Aorta (tissue), 5 donors: ENCODE measurements around the gene ROPN1L. TPM values are rescaled to one million over a fixed set of nuclear protein-coding genes. Genes with fewer than 3 reads are reported as not detected.
A peak's percentile ranks its signal among the peaks of the same experiment; 100 is the strongest.
"Not testable (repeated sequence)": the region's sequence is repeated elsewhere in the genome, so short reads cannot be mapped to it uniquely, and the experiment has no call there.

Source experiments
- ATAC-seq: fragments of 200-7000 bp; cut with Tn5 transposase; one replicate; pipeline ENCODE4 v1.9.1; 2022; ENCODE audit warnings: moderate library complexity; ENCODE audit not compliant: low FRiP score
- DNase-seq, 2 donors: peaks; one replicate each; pipeline ENCODE4 v3.0.0-alpha.2; 2020
- H3K27ac ChIP-seq, 2 donors: one replicate each; pipeline ENCODE4 v1.5.1; 2013; ENCODE audit warnings: low read length in 2 of 2, mild to moderate bottlenecking in 2 of 2, moderate library complexity in 2 of 2, control low read depth in 1 of 2, inconsistent platforms in 1 of 2, low read depth in 1 of 2
- H3K27me3 ChIP-seq, 2 donors: one replicate each; pipeline ENCODE4 v1.6.1; 2013; ENCODE audit warnings: control low read depth in 1 of 2, low read length in 1 of 2, mild to moderate bottlenecking in 1 of 2, moderate library complexity in 1 of 2; ENCODE audit not compliant: insufficient read depth in 2 of 2, control insufficient read depth in 1 of 2
- H3K36me3 ChIP-seq, 2 donors: one replicate each; pipeline ENCODE4 v1.6.1; 2013; ENCODE audit warnings: control low read depth in 1 of 2, low read length in 1 of 2, mild to moderate bottlenecking in 1 of 2; ENCODE audit not compliant: insufficient read depth in 2 of 2, control insufficient read depth in 1 of 2
- H3K4me1 ChIP-seq, 2 donors: one replicate each; pipeline ENCODE4 v1.6.1; 2013; ENCODE audit warnings: low read length in 2 of 2, control low read depth in 1 of 2, mild to moderate bottlenecking in 1 of 2, moderate library complexity in 1 of 2; ENCODE audit not compliant: insufficient read depth in 2 of 2, control insufficient read depth in 1 of 2
- H3K4me3 ChIP-seq, 2 donors: one replicate each; pipeline ENCODE4 v1.5.1; 2013; ENCODE audit warnings: low read length in 2 of 2, control low read depth in 1 of 2, mild to moderate bottlenecking in 1 of 2
- H3K9me3 ChIP-seq: one replicate; pipeline ENCODE4 v1.6.1; 2013; ENCODE audit warnings: mild to moderate bottlenecking, low read length; ENCODE audit not compliant: control insufficient read depth
- WGBS, 2 donors: extraction: QIAGEN DNeasy Blood & Tissue Kit; methylation state at CpG; one replicate each; pipeline ENCODE4 v1.1.7; 2013; 5-methylcytosine and 5-hydroxymethylcytosine counted together
- intact Hi-C, 2 donors: fragments of 100-400 bp; cut with DNase I; formaldehyde crosslinking; loops; one replicate each; pipeline versions ENCODE4 v1.14.2 to v1.15.0; 2022
- polyA plus RNA-seq, 2 donors: library from polyadenylated mRNA; stranded (reverse); fragments of 200-250 nt; gene quantifications; one replicate each; pipeline ENCODE4 v1.2.3, GENCODE V29; 2013
- total RNA-seq, 2 donors: library from RNA; stranded (reverse); fragmentation: NEBNext Ultra II Directional; extraction: Animal tissue kit (Norgen Biotek cat#: 25700); gene quantifications; one replicate each; pipeline ENCODE4 v1.2.1, GENCODE V29; 2021
- donor health status: healthy with polysubstance abuse.
- donor health status: Bipolar disorder and iron deficiency.
- donor health status: DM: no; HTN: no; CAD: no.
- donor health status: DM: no; HTN: no; CAD: no.
- donor health status: DM: yes; HTN: yes; CAD: no.

Gene ROPN1L
- total and polyA plus RNA-seq, 4 donors, result 0.68 to 0.88 TPM; not detected in 2

DNA sequence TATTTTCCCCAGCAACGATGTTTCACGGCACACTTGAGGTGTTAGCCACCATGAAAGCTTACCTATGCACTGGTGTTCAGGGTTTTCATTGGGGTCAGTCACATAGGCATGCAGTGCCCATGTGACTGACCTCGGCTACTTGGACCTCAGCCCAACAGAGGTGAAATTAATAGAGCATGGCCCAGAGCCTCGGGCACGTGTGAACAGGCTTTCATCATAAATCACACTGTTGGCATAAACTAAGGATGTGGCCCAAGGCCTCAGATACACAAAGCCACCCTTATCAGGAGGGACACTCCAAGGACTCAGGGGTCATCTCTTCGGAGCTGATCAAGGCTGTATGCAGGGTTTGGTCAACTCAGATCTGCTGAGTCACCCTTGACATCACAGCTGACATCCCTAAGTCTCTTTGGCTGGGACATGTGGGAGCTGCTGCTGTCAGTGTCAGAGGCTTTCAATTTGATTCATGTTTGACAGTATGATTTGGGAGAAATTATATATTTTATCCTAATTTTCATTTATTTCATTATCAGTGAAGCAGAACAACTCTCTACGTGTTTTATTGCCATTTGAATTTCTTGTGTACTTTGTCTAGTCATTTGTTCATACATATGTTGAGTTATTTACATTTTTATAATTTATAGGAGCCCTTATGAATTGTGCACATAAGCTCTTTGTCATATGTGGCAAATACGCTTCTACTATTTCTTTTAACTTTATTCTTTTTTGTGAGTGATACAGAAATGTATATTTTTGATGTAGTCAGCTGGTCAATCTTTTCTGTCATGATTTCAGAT lies 62.5 kb downstream of the ROPN1L start:
- H3K36me3 ChIP-seq, result no peaks in the 10 kb centered on the region
- no peaks in the 10 kb centered on the region for H3K9me3 ChIP-seq
- no peak overlapping the region for H3K27ac ChIP-seq
- no peaks in the 10 kb centered on the region for H3K4me1 ChIP-seq
- intact Hi-C loops, result no loop called here
- no peak overlapping the region for H3K4me3 ChIP-seq
- no peak for ATAC-seq
- no peaks in the 10 kb centered on the region for H3K27me3 ChIP-seq
- 63 to 64% methylated on average over 8 of the region's 8 CpGs for WGBS, 2 donors
- DNase-seq, result no peak

DNA sequence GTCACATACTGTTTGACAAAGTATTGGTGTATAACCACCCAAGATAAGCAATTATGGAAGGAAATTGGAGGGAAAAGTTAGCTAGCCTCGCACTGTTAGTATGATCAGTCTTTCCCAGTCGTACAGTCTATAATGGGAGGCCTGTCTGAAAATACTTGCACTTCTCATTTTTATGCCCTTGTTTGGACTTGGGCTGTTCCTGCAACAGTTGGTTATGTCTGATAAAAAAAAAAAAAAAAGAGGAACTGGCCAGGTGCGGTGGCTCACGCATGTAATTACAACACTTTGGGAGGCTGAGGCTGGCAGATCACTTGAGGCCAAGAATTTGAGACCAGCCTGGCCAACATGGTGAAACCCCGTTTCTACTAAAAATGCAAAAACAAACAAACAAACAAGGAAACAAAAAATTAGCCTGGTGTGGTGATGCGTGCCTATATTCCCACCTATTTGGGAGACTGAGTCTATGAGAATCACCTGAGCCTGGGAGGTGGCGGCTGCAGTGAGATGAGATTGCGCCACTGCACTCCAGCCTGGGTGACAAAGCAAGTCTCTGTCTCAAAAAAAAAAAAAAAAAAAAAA lies 63.9 kb downstream of the ROPN1L start:
- H3K4me1 ChIP-seq, result no peaks in the 10 kb centered on the region
- no peaks in the 10 kb centered on the region for H3K27me3 ChIP-seq
- H3K9me3 ChIP-seq, result peaks cover 2% of the 10 kb centered on the region
- WGBS, 2 donors, result 92 to 93% methylated on average over 8 of the region's 8 CpGs
- DNase-seq (peak; percentile 6 to 27), ATAC-seq (no peak)
- intact Hi-C loops, result no loop called here
- no peak overlapping the region for H3K4me3 ChIP-seq
- H3K27ac ChIP-seq, result no peak overlapping the region
- H3K36me3 ChIP-seq, result no peaks in the 10 kb centered on the region

DNA sequence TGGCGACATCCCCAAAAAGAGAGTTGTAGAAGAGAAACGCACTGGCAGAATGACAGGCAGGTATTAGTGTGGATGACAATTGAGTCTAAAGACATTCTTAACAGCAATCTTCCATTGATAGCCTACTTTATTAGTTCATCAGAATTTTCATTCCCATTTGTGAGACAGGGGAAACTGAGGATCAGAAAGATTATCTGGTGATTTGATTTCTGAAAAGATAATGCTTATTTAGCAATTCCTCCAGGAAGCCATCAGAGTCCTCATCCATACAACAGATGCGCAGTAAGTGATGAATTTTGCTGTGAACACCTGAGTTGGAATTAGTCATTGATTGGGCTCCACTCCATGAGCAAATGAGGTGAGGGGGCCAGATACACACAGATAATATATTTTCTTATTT lies 64.9 kb downstream of the ROPN1L start:
- Histone ChIP-seq H3K27ac (no peak overlapping the region), H3K4me3 (no peak overlapping the region), H3K9me3 (peaks cover 2% of the 10 kb centered on the region), H3K36me3 (no peaks in the 10 kb centered on the region), H3K4me1 (no peaks in the 10 kb centered on the region), H3K27me3 (no peaks in the 10 kb centered on the region)
- WGBS, 2 donors, result 98% methylated on average over 3 of the region's 3 CpGs
- intact Hi-C loops, result no loop called here
- DNase-seq, result no peak
- no peak for ATAC-seq

DNA sequence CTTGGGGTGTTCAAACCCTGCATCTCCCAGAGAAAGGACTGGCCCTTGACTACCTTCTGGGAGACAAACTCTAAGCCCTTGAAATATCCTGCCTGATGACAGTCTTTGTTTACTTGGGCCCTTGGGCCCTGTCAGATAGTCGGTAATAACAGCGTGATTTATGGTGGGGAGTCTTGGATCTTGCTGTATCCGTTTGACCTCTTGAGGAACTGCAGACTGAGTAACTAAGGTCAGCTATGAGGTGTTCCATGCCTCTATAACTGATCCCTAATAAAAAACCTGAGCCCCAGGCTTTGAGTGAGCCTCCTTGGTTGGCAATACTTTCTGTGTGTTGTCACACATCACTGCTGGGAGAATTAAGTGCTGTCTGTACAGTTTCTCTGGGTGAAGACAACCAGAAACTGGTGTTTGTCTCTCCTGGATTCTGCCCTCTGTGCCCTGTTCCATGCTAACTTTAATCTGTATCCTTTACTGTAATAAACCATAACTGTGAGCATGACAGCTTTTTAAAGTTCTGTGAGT lies 66.0 kb downstream of the ROPN1L start:
- intact Hi-C loops, result no loop called here
- Histone ChIP-seq H3K36me3 (no peaks in the 10 kb centered on the region), H3K9me3 (peaks cover 2% of the 10 kb centered on the region), H3K27me3 (no peaks in the 10 kb centered on the region), H3K4me3 (no peak overlapping the region), H3K4me1 (no peaks in the 10 kb centered on the region), H3K27ac (no peak overlapping the region)
- ATAC-seq (no peak), DNase-seq (no peak)
- 78 to 80% methylated on average over 3 of the region's 3 CpGs for WGBS, 2 donors

- H3K27ac ChIP-seq, result no peak overlapping the region
- no peaks in the 10 kb centered on the region for H3K27me3 ChIP-seq
- H3K36me3 ChIP-seq, result no peaks in the 10 kb centered on the region
- ATAC-seq (no peak), DNase-seq (peak in 1 of 2 donors; percentile 26)
- 92 to 93% methylated on average over 9 of the region's 9 CpGs for WGBS, 2 donors
- no peak overlapping the region for H3K4me3 ChIP-seq
- no peaks in the 10 kb centered on the region for H3K4me1 ChIP-seq
- intact Hi-C loops, result no loop called here
- peaks cover 2% of the 10 kb centered on the region for H3K9me3 ChIP-seq
These were observed 67.9 kb downstream of the ROPN1L start for GRCh38 chr5:10509575-10509974.

DNA sequence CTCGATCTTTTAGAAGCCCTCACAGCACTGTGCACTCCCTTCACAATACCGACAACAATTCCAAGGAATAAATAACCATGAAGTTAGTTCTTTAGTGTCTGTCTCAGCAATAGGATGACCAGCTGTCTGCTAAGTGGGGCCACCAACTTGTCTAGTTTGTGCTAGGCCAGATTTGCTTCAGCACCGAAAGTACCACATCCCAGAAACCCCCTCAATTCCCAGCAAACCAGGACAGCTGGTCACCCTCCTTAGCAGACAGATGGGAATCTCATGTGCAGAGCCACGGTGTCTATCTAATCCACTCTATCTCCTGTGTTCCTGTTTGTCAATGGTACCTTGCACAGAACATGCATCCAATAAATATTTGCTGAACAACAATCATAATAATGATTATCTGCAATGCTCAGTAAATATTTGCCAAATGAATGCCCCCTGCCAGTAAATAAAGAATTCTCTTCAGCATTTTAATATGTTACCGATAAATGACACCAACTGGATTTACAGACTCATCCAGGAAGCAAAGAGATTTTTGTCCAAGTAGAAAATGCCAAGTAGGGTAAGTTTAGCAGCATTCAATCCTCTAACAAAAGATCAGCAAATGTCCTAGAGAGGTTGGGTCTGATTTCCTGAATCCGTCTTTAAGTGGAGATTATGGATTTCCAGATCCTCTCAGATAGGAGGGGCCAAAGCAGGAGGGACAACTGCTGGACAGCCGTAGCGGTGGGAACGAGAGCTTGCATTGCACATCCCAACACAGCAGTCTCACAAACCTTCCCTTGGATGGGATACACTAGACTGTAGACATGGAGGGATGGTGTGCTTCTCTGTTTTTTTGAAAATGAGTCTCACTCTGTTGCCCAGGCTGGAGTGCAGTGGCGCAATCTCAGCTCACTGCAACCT lies 70.3 kb downstream of the ROPN1L start:
- no peaks in the 10 kb centered on the region for H3K27me3 ChIP-seq
- DNase-seq (peak; percentile 3 to 13), ATAC-seq (no peak)
- WGBS, 2 donors, result 86 to 92% methylated on average over 10 of the region's 10 CpGs
- H3K36me3 ChIP-seq, result no peaks in the 10 kb centered on the region
- H3K9me3 ChIP-seq, result peaks cover 2% of the 10 kb centered on the region
- H3K4me1 ChIP-seq, result no peaks in the 10 kb centered on the region
- no peak overlapping the region for H3K4me3 ChIP-seq
- no peak overlapping the region for H3K27ac ChIP-seq
- intact Hi-C loops, result no loop called here

- H3K27ac ChIP-seq, result no peak overlapping the region
- intact Hi-C loops, result no loop called here
- ATAC-seq (no peak), DNase-seq (peak; percentile 9 to 22)
- WGBS, 2 donors, result 65 to 66% methylated on average over 10 of the region's 10 CpGs
- H3K36me3 ChIP-seq, result no peaks in the 10 kb centered on the region
- no peaks in the 10 kb centered on the region for H3K27me3 ChIP-seq
- peaks cover 2% of the 10 kb centered on the region for H3K9me3 ChIP-seq
- no peak overlapping the region for H3K4me3 ChIP-seq
- no peaks in the 10 kb centered on the region for H3K4me1 ChIP-seq
These were observed 72.1 kb downstream of the ROPN1L start for GRCh38 chr5:10513501-10514442.

- ATAC-seq, intact Hi-C loops, H3K9me3 ChIP-seq, H3K36me3 ChIP-seq, H3K27me3 ChIP-seq, H3K4me1 ChIP-seq, H3K4me3 ChIP-seq, H3K27ac ChIP-seq: not testable (repeated sequence)
- peak; percentile 6 to 35 for DNase-seq
- 96 to 97% methylated on average over 8 of the region's 8 CpGs for WGBS, 2 donors
These were observed 72.9 kb downstream of the ROPN1L start for GRCh38 chr5:10514572-10514971.
